T-helper 2 cell treated with Interferon-gamma antibody and Interleukin-4, amounts not matched to agents 5 μg/mL and 100 μg/mL, for 36 hours (primary cell): ENCODE results near the gene ZNF79.

Experiments
- DNase-seq: peaks from one replicate; pipeline ENCODE4 v3.0.0; 2021; ENCODE audit warnings: low spot score
- H3K27ac Mint-ChIP-seq: one replicate; pipeline ENCODE4 v1.8.0; 2021; ENCODE audit warnings: mild to moderate bottlenecking, mixed read lengths
- H3K27me3 Mint-ChIP-seq: one replicate; pipeline ENCODE4 v1.8.0; 2021; ENCODE audit warnings: low read depth, mixed read lengths
- H3K36me3 Mint-ChIP-seq: one replicate; pipeline ENCODE4 v1.8.0; 2021; ENCODE audit warnings: low read depth, mixed read lengths
- H3K4me1 Mint-ChIP-seq: one replicate; pipeline ENCODE4 v1.8.0; 2021; ENCODE audit warnings: low read depth, mixed read lengths
- H3K4me3 Mint-ChIP-seq: one replicate; pipeline ENCODE4 v1.8.0; 2022; ENCODE audit warnings: mild to moderate bottlenecking, moderate library complexity, mixed read lengths
- H3K9me3 Mint-ChIP-seq: one replicate; pipeline ENCODE4 v1.8.0; 2021; ENCODE audit warnings: mixed read lengths

ZNF79 gene

DNA sequence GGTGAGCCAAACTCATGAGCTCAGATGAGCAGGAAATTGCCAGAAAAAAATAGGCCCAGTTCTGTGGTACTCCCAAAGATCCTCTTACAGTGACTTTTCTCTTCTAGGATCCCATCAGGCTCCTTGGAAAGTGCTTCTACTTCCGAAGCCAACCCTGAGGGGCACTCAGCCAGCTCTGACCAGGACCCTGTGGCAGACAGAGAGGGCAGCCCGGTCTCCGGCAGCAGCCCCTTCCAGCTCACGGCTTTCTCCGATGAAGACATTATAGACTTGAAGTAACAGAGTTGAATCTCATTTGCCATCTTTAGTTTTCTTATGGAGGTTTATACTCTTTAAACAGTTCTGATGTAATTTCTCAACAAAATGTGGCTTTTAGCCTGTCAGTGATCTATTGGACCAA, 31.2 kb upstream of the ZNF79 start:
- Mint-ChIP-seq H3K4me1 (peaks cover 45% of the 10 kb centered on the region), H3K36me3 (peaks cover 2% of the 10 kb centered on the region), H3K27me3 (peaks cover 38% of the 10 kb centered on the region), H3K4me3 (no peak overlapping the region), H3K27ac (no peak overlapping the region), H3K9me3 (no peaks in the 10 kb centered on the region)
- no peak for DNase-seq

DNA sequence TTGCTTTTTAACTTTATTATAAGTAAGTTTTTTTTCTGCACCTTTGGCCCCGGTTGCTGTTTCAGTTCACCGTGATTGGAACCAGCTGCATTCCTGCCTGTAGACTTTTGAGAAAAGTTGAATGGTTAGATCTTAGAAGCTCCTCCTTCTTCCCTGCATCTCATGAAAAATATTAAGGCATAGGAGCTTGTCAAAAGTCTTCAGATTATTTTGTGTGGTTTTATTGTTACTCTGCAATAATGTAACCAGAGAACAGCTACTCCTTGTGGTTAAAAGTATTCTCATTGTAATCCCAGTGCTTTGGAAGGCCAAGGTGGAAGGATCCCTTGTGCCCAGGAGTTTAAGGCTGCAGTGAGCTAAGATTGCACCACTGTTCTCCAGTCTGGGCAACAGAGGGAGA, 30.5 kb upstream of the ZNF79 start:
- no peak overlapping the region for H3K27ac Mint-ChIP-seq
- H3K9me3 Mint-ChIP-seq: no peaks in the 10 kb centered on the region
- peaks cover 43% of the 10 kb centered on the region for H3K27me3 Mint-ChIP-seq
- peaks cover 40% of the 10 kb centered on the region for H3K4me1 Mint-ChIP-seq
- H3K4me3 Mint-ChIP-seq: no peak overlapping the region
- no peak for DNase-seq
- H3K36me3 Mint-ChIP-seq: peaks cover 2% of the 10 kb centered on the region

DNA sequence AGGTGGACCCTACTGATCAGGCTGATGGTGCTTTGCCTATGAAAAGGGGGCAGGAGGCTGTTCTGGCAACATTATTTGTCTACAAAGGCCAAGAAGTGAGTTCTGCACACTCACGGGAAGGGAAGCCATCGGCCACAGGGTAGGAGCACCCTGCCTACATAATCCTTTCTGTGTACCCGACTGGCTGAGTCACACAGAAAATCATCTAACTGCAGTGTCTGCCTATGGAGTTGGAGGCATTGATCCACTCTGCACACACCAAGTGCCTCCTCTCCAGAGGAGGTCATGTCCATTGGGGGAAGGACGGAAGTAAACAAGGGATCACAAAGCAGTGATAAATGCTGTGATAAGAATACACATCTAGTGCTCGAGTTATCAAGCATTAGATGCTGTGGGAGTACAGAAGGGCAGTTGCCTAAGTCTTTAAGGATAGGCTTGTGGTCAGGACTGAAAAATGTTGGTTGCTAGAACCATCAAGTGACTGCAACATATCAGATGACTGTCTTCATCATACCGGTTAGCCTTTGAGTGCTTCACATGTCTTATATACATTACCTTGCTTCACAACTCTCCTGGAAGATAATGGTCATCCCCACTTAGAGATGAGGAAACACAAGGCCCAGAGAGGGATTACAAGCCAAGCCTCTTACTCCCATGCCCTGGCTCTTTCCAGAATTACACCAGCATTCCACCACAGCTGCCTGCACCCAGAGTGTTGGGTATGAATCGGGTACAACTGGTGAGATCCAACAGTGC, 28.5 kb upstream of the ZNF79 start:
- no peak for DNase-seq
- Mint-ChIP-seq H3K36me3 (no peaks in the 10 kb centered on the region), H3K9me3 (no peaks in the 10 kb centered on the region), H3K27me3 (peaks cover 47% of the 10 kb centered on the region), H3K4me1 (peaks cover 22% of the 10 kb centered on the region), H3K4me3 (peak overlapping the region; percentile 73), H3K27ac (no peak overlapping the region)

DNA sequence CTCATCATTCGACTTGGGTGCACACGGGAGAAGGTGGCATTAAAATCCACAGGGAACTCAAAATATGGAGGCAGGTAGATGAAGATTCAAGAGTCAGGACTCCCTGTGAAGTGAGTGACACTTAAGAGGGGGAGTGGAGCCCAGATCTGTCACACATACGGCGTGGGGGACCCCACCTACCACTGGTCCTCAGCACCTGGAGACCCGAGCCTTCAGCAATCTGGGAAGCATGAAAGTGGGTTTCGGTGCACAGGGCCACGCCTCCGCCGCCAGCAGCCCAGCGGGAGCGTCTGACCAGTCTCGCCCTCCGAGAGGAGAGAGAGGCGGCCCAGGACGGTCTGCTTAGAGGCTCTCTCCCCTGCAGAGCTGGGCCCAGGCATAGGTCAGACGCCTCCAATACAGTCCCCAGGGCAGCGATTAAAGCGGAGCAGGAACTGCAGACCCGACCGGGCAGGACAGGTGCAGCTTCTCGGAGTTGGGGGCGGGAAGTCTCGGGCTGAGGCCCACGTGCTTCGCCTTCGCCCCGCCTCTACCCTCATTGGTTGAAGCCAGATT, 27.9 kb upstream of the ZNF79 start:
- Mint-ChIP-seq H3K27ac (no peak overlapping the region), H3K4me1 (peaks cover 22% of the 10 kb centered on the region), H3K27me3 (peaks cover 47% of the 10 kb centered on the region), H3K4me3 (peak overlapping the region; percentile 73), H3K36me3 (no peaks in the 10 kb centered on the region), H3K9me3 (no peaks in the 10 kb centered on the region)
- DNase-seq: no peak

DNA sequence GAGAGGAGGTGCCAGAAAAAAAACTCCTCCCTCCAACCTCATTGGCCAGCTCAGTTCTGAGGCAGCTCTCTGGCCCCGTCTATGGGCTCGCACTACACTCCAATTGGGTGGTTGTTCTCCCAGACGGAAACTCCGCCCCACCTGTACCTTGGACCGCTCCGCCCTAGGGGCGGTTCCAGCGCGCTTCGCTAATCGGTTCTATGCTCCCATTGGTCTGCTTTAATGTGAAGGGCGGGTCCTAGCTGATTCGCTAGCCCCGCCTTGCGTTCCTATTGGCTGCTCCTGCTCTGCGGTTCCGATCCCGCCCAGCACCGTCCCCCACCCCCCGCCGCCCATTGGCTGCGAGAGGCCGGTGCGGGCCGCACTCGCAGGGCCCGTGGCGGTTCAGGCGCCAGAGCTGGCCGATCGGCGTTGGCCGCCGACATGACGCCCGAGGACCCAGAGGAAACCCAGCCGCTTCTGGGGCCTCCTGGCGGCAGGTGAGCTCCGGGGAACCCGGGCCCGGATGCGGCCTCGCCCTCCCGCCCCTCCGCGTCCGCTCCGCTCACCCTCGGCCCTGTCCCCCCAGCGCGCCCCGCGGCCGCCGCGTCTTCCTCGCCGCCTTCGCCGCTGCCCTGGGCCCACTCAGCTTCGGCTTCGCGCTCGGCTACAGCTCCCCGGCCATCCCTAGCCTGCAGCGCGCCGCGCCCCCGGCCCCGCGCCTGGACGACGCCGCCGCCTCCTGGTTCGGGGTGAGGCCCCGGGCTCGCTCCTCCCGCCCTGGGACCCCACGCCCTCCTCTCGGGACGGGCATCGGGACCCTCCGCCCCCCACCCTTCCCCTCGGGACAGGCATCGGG, 27.2 kb upstream of the ZNF79 start, which contains the start of gene SLC2A8:
Gene SLC2A8 (plus strand): TSS at position 362 of the 838 bp plus-strand sequence. CDS start 62 bp downstream, at position 424.
- Mint-ChIP-seq H3K9me3 (no peaks in the 10 kb centered on the region), H3K27me3 (peaks cover 44% of the 10 kb centered on the region), H3K27ac (no peak within 1 kb of the TSS), H3K4me1 (peaks cover 20% of the 10 kb centered on the region), H3K4me3 (peak within 1 kb of the TSS; percentile 83), H3K36me3 (no peaks in the 10 kb centered on the region)
- DNase-seq: peak; percentile 97

DNA sequence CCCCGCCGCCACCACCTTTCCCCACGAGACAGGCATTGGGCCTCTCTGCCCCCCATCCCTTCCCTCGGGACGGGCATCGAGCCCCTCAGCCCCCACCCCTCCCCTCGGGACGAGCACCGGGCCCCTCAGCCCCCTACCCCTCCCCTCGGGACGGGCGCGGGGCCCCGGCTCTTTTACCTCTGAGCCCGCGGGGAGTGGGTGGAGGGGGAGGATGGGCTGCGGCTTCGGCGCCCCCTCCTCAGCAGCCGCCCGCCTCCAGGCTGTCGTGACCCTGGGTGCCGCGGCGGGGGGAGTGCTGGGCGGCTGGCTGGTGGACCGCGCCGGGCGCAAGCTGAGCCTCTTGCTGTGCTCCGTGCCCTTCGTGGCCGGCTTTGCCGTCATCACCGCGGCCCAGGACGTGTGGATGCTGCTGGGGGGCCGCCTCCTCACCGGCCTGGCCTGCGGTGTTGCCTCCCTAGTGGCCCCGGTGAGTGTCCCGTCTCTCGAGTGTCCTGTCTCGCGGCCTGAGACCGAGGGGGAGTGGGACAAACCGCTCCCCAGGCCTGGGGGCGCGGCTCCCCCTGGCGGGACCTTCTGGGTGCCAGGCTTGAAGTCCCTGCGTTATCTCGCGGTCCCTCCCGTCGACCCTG, 26.4 kb upstream of the ZNF79 start:
- peaks cover 17% of the 10 kb centered on the region for H3K4me1 Mint-ChIP-seq
- no peaks in the 10 kb centered on the region for H3K36me3 Mint-ChIP-seq
- peak overlapping the region; percentile 83 for H3K4me3 Mint-ChIP-seq
- peaks cover 38% of the 10 kb centered on the region for H3K27me3 Mint-ChIP-seq
- peak overlapping the region; percentile 72 for H3K27ac Mint-ChIP-seq
- H3K9me3 Mint-ChIP-seq: no peaks in the 10 kb centered on the region
- DNase-seq: peak; percentile 25

DNA sequence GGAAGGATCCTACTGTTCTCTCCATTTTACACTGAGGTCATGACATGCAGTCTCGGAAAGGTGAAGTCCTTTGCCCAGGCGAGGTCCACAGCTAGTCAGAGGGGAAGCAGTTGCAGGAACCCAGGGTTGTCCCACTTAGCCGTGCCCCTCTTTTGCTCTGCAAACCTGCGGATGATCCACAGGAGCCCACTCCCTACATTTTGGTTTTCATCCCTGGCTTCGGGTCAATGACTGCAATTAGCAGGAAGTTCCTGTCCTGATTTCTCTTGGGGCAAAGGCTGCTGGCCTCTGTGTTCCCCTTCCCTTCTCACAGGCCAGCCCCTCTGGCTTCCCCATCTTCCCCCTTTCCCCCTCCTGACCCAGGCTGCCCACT, 25.9 kb upstream of the ZNF79 start:
- Mint-ChIP-seq H3K36me3 (no peaks in the 10 kb centered on the region), H3K4me1 (peaks cover 17% of the 10 kb centered on the region), H3K27me3 (peaks cover 36% of the 10 kb centered on the region), H3K4me3 (peak overlapping the region; percentile 83), H3K9me3 (no peaks in the 10 kb centered on the region), H3K27ac (peak overlapping the region; percentile 72)
- no peak for DNase-seq

DNA sequence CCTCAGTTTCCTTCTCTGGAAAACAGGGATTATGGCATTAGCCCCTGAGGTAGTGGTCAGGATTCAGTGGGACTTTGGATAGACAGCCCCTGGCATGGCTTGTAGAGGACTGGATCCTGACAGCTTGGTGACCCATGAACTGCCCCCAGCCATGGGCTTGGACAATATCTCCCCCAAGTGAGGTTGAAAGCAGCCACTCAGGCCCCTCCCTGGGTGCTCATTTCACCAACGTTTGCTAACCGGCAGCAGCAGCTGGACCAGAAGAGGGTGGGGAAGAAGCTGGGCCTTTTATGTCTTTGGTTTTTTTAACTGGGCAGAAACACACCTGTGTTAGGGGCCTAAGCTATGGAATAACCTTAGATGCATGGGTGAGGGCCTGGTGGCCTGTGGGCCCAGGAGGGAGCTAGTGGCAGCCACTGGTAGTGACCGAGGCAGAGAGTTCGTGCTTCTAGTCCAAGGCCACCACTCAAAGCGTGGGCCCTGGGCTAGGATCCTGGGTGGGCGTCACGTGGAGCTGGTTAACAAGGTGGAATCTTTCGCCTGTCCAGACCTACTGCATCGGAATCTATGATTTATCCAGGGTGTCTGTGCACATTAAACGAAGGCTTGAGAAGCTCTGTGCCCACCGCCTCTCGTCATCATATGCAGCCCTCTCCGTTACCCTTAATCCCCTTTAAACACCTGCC, 25.3 kb upstream of the ZNF79 start:
- Mint-ChIP-seq H3K4me3 (peak overlapping the region; percentile 83), H3K4me1 (peaks cover 15% of the 10 kb centered on the region), H3K27me3 (peaks cover 32% of the 10 kb centered on the region), H3K36me3 (no peaks in the 10 kb centered on the region), H3K9me3 (no peaks in the 10 kb centered on the region), H3K27ac (no peak overlapping the region)
- no peak for DNase-seq

DNA sequence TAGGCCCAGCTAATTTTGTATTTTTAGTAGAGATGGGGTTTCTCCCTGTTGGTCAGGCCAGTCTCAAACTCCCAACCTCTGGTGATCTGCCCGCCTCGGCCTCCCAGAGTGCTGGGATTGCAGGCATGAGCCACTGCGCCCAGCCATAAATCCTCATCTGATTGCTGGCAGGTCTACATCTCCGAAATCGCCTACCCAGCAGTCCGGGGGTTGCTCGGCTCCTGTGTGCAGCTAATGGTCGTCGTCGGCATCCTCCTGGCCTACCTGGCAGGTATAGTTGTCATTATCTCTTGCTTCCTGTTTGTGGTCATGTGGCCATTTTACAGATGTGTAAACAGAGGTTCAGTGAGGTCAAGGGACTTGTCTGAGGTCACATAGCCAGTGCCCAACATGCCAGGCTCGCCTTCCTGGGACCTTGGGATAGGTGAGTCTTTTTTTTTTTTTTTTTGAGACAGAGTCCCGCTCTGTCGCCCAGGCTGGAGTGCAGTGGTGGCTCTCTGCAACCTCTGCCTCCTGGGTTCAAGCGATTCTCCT, 24.4 kb upstream of the ZNF79 start:
- Mint-ChIP-seq H3K27ac (no peak overlapping the region), H3K27me3 (peaks cover 25% of the 10 kb centered on the region), H3K4me1 (peaks cover 15% of the 10 kb centered on the region), H3K36me3 (no peaks in the 10 kb centered on the region), H3K4me3 (no peak overlapping the region), H3K9me3 (no peaks in the 10 kb centered on the region)
- DNase-seq: no peak

DNA sequence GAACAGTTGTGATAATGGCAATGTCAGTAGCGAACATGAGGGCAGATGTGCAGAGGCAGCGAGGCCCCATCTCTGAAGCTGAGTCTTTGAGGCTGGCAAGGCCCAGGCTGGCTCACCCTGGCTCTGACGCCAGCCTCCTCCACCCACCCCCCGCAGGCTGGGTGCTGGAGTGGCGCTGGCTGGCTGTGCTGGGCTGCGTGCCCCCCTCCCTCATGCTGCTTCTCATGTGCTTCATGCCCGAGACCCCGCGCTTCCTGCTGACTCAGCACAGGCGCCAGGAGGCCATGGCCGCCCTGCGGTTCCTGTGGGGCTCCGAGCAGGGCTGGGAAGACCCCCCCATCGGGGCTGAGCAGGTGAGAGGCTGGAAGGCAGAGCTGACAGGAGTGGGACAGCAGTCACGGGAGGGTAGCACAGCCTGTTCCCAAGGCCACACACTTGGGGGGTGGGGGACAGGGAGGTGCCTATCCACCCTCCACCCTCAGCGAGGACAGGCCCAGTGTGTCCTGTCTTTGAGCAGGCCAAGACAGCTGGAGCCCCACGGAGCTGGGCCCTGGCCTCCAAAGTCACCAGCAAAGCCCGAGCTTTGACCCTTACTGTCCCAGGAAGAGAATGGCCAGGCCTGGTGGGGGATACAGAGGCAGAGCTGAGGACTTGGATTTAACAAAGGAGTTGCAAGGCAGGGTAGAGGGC, 21.6 kb upstream of the ZNF79 start:
- Mint-ChIP-seq H3K9me3 (no peaks in the 10 kb centered on the region), H3K36me3 (no peaks in the 10 kb centered on the region), H3K4me3 (no peak overlapping the region), H3K27ac (no peak overlapping the region), H3K4me1 (peaks cover 3% of the 10 kb centered on the region), H3K27me3 (peaks cover 12% of the 10 kb centered on the region)
- DNase-seq: no peak

DNA sequence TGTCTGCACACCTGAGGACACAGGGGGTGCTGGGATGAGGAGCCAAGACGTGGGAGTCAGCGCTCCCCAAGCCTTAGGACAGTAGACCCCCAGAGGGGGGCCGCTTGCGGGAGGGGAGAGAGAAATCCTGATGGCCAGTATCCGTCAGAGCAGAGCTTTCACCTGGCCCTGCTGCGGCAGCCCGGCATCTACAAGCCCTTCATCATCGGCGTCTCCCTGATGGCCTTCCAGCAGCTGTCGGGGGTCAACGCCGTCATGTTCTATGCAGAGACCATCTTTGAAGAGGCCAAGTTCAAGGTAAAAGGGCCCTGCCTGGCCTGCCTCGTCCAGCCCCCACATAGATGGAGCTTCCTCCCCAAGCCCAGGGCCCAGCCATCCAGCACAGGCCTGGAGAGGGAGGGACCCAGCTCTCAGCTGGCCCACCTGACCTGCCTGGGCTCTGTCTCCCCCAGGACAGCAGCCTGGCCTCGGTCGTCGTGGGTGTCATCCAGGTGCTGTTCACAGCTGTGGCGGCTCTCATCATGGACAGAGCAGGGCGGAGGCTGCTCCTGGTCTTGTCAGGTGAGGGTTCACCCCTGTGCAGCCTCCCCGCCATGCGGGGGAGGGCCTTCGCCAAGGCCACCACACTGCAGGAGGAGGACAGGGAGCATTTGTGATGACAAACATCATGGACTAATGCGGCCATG, 20.5 kb upstream of the ZNF79 start:
- H3K4me3 Mint-ChIP-seq: no peak overlapping the region
- H3K27me3 Mint-ChIP-seq: peaks cover 6% of the 10 kb centered on the region
- H3K4me1 Mint-ChIP-seq: no peaks in the 10 kb centered on the region
- H3K36me3 Mint-ChIP-seq: no peaks in the 10 kb centered on the region
- H3K9me3 Mint-ChIP-seq: no peaks in the 10 kb centered on the region
- no peak for DNase-seq
- H3K27ac Mint-ChIP-seq: no peak overlapping the region

DNA sequence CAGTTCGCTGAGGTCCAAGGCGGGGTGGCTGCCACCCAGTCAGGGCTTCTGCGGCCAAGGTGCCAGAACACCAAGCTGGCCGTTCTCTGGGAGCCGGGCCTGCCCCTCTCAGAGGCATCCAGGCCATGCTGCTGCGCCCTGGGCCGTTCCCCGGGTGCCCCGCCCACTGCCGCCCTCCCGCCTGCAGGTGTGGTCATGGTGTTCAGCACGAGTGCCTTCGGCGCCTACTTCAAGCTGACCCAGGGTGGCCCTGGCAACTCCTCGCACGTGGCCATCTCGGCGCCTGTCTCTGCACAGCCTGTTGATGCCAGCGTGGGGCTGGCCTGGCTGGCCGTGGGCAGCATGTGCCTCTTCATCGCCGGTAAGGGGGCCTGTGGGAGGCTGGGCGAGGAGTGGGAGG, 19.6 kb upstream of the ZNF79 start:
- H3K36me3 Mint-ChIP-seq: no peaks in the 10 kb centered on the region
- H3K4me3 Mint-ChIP-seq: no peak overlapping the region
- DNase-seq: no peak
- H3K27me3 Mint-ChIP-seq: peaks cover 2% of the 10 kb centered on the region
- H3K27ac Mint-ChIP-seq: no peak overlapping the region
- H3K9me3 Mint-ChIP-seq: no peaks in the 10 kb centered on the region
- no peaks in the 10 kb centered on the region for H3K4me1 Mint-ChIP-seq
